IMR-90 (cell line): ENCODE results near the gene OPCML. TPM values are rescaled to one million over a fixed set of nuclear protein-coding genes. Genes with fewer than 3 reads are reported as not detected.

Source experiments
- ATAC-seq: fragments of 200-7000 bp; cut with Tn5 transposase; 2 replicates; pipeline ENCODE4 v1.9.1; 2020; ENCODE audit warnings: low read depth, mild to moderate bottlenecking, moderate library complexity
- BruUV-seq: library from RNA; stranded (reverse); fragments of 400-500 nt; replicated peaks from 2 replicates; lab custom pipeline; 2021; lab: Mats Ljungman, UMichigan
- CTCF ChIA-PET: fragments of 300-600 bp; formaldehyde crosslinking; extraction: SDS; loops from one replicate; lab custom pipeline; 2021; ENCODE audit warnings: antibody characterized with exemption; lab: Yijun Ruan, JAX
- POLR2A ChIA-PET: fragments of 300-600 bp; sonication (Branson Sonifier 250); formaldehyde crosslinking; loops from one replicate; lab custom pipeline; 2022; ENCODE audit warnings: antibody characterized with exemption; ENCODE audit not compliant: unreplicated experiment; lab: Charles Lee
- DNase-seq: peaks from one replicate; pipeline ENCODE4 v3.0.0; 2013
- H2AFZ ChIP-seq: replicated peaks from 2 replicates; pipeline ENCODE3; 2013; ENCODE audit warnings: low read length, mild to moderate bottlenecking; ENCODE audit not compliant: poor library complexity
- H2AK5ac ChIP-seq: 2 replicates; pipeline ENCODE4 v1.6.1; 2013; ENCODE audit warnings: low read depth, low read length, inconsistent platforms
- H2AK9ac ChIP-seq: replicated peaks from 2 replicates; pipeline ENCODE3; 2013; ENCODE audit warnings: mild to moderate bottlenecking, low read depth, low read length, moderate library complexity; ENCODE audit not compliant: poor library complexity
- H2BK120ac ChIP-seq: 2 replicates; pipeline ENCODE4 v1.6.1; 2013; ENCODE audit warnings: low read depth, low read length, inconsistent platforms
- H2BK15ac ChIP-seq: 3 replicates; pipeline ENCODE4 v1.6.1; 2013; ENCODE audit warnings: low read depth, low read length, inconsistent platforms
- H2BK20ac ChIP-seq: 2 replicates; pipeline ENCODE4 v1.6.1; 2013; ENCODE audit warnings: low read depth, mild to moderate bottlenecking, inconsistent platforms, low read length, moderate library complexity
- H2BK5ac ChIP-seq: 2 replicates; pipeline ENCODE4 v1.6.1; 2013; ENCODE audit warnings: mild to moderate bottlenecking, low read depth, low read length, inconsistent platforms; ENCODE audit not compliant: poor library complexity, severe bottlenecking
- H3K14ac ChIP-seq: replicated peaks from 2 replicates; pipeline ENCODE4 v1.6.1; 2013; ENCODE audit warnings: low read depth, low read length, inconsistent platforms
- H3K18ac ChIP-seq: 2 replicates; pipeline ENCODE4 v1.6.1; 2013; ENCODE audit warnings: low read depth, low read length, control low read depth
- H3K23ac ChIP-seq: 2 replicates; pipeline ENCODE4 v1.6.1; 2013; ENCODE audit warnings: low read depth, low read length, inconsistent platforms
- H3K27ac ChIP-seq: 2 replicates; pipeline ENCODE4 v1.5.1; 2013; ENCODE audit warnings: mild to moderate bottlenecking, control low read depth, low read length; ENCODE audit not compliant: insufficient read depth
- H3K27me3 ChIP-seq: 2 replicates; pipeline ENCODE4 v1.6.1; 2013; ENCODE audit warnings: low read length; ENCODE audit not compliant: control insufficient read depth, insufficient read depth
- H3K36me3 ChIP-seq: 2 replicates; pipeline ENCODE4 v1.6.1; 2013; ENCODE audit warnings: low read length, mixed read lengths; ENCODE audit not compliant: control insufficient read depth, insufficient read depth
- H3K4ac ChIP-seq: 2 replicates; pipeline ENCODE4 v1.6.1; 2013; ENCODE audit warnings: low read depth, low read length, inconsistent platforms
- H3K4me1 ChIP-seq: 2 replicates; pipeline ENCODE4 v1.6.1; 2013; ENCODE audit warnings: low read length, mixed read lengths; ENCODE audit not compliant: control insufficient read depth, insufficient read depth
- H3K4me2 ChIP-seq: 2 replicates; pipeline ENCODE4 v1.6.1; 2013; ENCODE audit warnings: low read depth, mild to moderate bottlenecking, control low read depth, low read length, moderate library complexity
- H3K4me3 ChIP-seq: 2 replicates; pipeline ENCODE4 v1.5.1; 2013; ENCODE audit warnings: low read depth, mild to moderate bottlenecking, control low read depth, low read length, moderate library complexity; ENCODE audit not compliant: insufficient read depth
- H3K56ac ChIP-seq: 2 replicates; pipeline ENCODE4 v1.6.1; 2013; ENCODE audit warnings: low read length, inconsistent platforms; ENCODE audit not compliant: insufficient read depth; ENCODE audit errors: extremely low read depth
- H3K79me1 ChIP-seq, 2 experiments: 2 replicates each; pipeline ENCODE4 v1.6.1; 2013; ENCODE audit warnings: low read length in 2 of 2, inconsistent platforms in 1 of 2, low read depth in 1 of 2
- H3K9ac ChIP-seq: 2 replicates; pipeline ENCODE4 v1.6.1; 2013; ENCODE audit warnings: low read depth, low read length, control low read depth
- H3K9me1 ChIP-seq: 2 replicates; pipeline ENCODE4 v1.6.1; 2013; ENCODE audit warnings: low read length, inconsistent platforms; ENCODE audit not compliant: insufficient read depth
- H3K9me3 ChIP-seq: 2 replicates; pipeline ENCODE4 v1.6.1; 2013; ENCODE audit warnings: low read length; ENCODE audit not compliant: control insufficient read depth, insufficient read depth
- H4K20me1 ChIP-seq: 2 replicates; pipeline ENCODE4 v1.6.1; 2013; ENCODE audit warnings: low read length, inconsistent platforms; ENCODE audit not compliant: insufficient read depth
- H4K5ac ChIP-seq: 2 replicates; pipeline ENCODE4 v1.6.1; 2013; ENCODE audit warnings: mild to moderate bottlenecking, low read depth, low read length, control low read depth
- H4K8ac ChIP-seq, 2 experiments: 2 replicates each; pipeline ENCODE4 v1.6.1; 2013; ENCODE audit warnings: low read depth in 2 of 2, low read length in 2 of 2, control low read depth in 1 of 2, inconsistent platforms in 1 of 2
- H4K91ac ChIP-seq: 2 replicates; pipeline ENCODE4 v1.6.1; 2013; ENCODE audit warnings: low read depth, low read length, inconsistent platforms; ENCODE audit not compliant: insufficient read depth
- BHLHE40 ChIP-seq: fragments of 150-350 bp; IDR thresholded peaks from 2 replicates; pipeline ENCODE4 v1.6.1; 2016; ENCODE audit warnings: mild to moderate bottlenecking, low read depth, low read length
- CEBPB ChIP-seq: IDR thresholded peaks from 2 replicates; pipeline ENCODE4 v1.6.1; 2012; ENCODE audit warnings: low read depth, low read length, improper control_type of control experiment
- CTCF ChIP-seq: conservative IDR thresholded peaks from 2 replicates; pipeline ENCODE4 v1.5.1; 2012; ENCODE audit warnings: mild to moderate bottlenecking, low read depth, low read length, improper control_type of control experiment
- ELK1 ChIP-seq: fragments of 150-350 bp; IDR thresholded peaks from 2 replicates; pipeline ENCODE4 v1.6.1; 2016; ENCODE audit warnings: low read depth, mild to moderate bottlenecking, low read length, moderate library complexity, borderline replicate concordance
- FOS ChIP-seq: fragments of 150-350 bp; IDR thresholded peaks from 2 replicates; pipeline ENCODE4 v1.6.1; 2016; ENCODE audit warnings: low read depth, low read length
- MAFK ChIP-seq: IDR thresholded peaks from 2 replicates; pipeline ENCODE4 v1.6.1; 2012; ENCODE audit warnings: low read depth, low read length, improper control_type of control experiment
- MAZ ChIP-seq: IDR thresholded peaks from 2 replicates; pipeline ENCODE4 v1.6.1; 2012; ENCODE audit warnings: low read depth, mild to moderate bottlenecking, low read length, improper control_type of control experiment, moderate library complexity, borderline replicate concordance
- MXI1 ChIP-seq: IDR thresholded peaks from 2 replicates; pipeline ENCODE4 v1.6.1; 2012; ENCODE audit warnings: low read depth, mild to moderate bottlenecking, low read length, moderate library complexity, borderline replicate concordance
- NFE2L2 ChIP-seq: fragments of 150-350 bp; IDR thresholded peaks from 2 replicates; pipeline ENCODE4 v1.6.1; 2016; ENCODE audit warnings: low read depth, mild to moderate bottlenecking, low read length
- POLR2A ChIP-seq: IDR thresholded peaks from 2 replicates; pipeline ENCODE4 v1.6.1; 2012; ENCODE audit warnings: mild to moderate bottlenecking, low read depth, low read length
- RAD21 ChIP-seq: IDR thresholded peaks from 2 replicates; pipeline ENCODE4 v1.6.1; 2012; ENCODE audit warnings: low read length, improper control_type of control experiment
- RFX5 ChIP-seq: IDR thresholded peaks from 2 replicates; pipeline ENCODE4 v1.8.0; 2012; ENCODE audit warnings: low read depth, mild to moderate bottlenecking, low read length, moderate library complexity
- SMC3 ChIP-seq: fragments of 150-350 bp; IDR thresholded peaks from 2 replicates; pipeline ENCODE4 v1.6.1; 2016; ENCODE audit warnings: low read depth, mild to moderate bottlenecking, antibody characterized with exemption, low read length, moderate library complexity
- USF2 ChIP-seq: fragments of 150-350 bp; IDR thresholded peaks from 2 replicates; pipeline ENCODE4 v1.6.1; 2017; ENCODE audit warnings: mild to moderate bottlenecking, antibody characterized with exemption, low read length, low read depth
- WGBS, 2 experiments: methylation state at CpG; one replicate each; pipeline versions ENCODE4 v1.1.5 to v1.1.7; 2013; ENCODE audit warnings: missing lambda C conversion rate in 2 of 2; ENCODE audit not compliant: insufficient read length in 1 of 2; ENCODE audit errors: extremely low coverage in 2 of 2; 5-methylcytosine and 5-hydroxymethylcytosine counted together
- dilution Hi-C: fragments of 300-500 bp; cut with HindIII; formaldehyde crosslinking; loops from one replicate; pipeline ENCODE4 v1.14.3; 2018; ENCODE audit warnings: low sequenced_read_pairs; ENCODE audit not compliant: unreplicated experiment
- in situ Hi-C: fragments of 300-500 bp; cut with MboI; formaldehyde crosslinking; loops from 3 replicates; pipeline ENCODE4 v1.14.3; 2019; ENCODE audit warnings: low sequenced_read_pairs, inconsistent platforms, mixed read lengths
- intact Hi-C: fragments of 100-400 bp; cut with micrococcal nuclease; formaldehyde crosslinking; loops from 2 replicates; pipeline ENCODE4 v1.10.0; 2022
- polyA plus RNA-seq, 3 experiments: library from polyadenylated mRNA; depleted of rRNA; stranded (reverse); fragments of >200 nt; gene quantifications; 2 replicates each; pipeline ENCODE4 v1.2.3, GENCODE V29; 2012; ENCODE audit warnings: low replicate concordance in 1 of 3
- total RNA-seq: library from RNA; depleted of rRNA; stranded (reverse); fragments of >200 nt; gene quantifications from 2 replicates; pipeline ENCODE4 v1.2.3, GENCODE V29; 2012

Gene OPCML
- total and polyA plus RNA-seq, 2 of the 4 experiments (the other 2 are of a cell fraction): under 0.01 to 2.6 TPM

GRCh38 chr11:133500936-133501335, 31.4 kb downstream of the OPCML start:
- Histone ChIP-seq H3K9me3 (peaks cover 43% of the 10 kb centered on the region), H3K27me3 (no peaks in the 10 kb centered on the region), H3K79me1 (no peaks in the 10 kb centered on the region), H3K36me3 (no peaks in the 10 kb centered on the region), H3K4ac (no peak overlapping the region), H3K14ac (no peak overlapping the region), H3K4me1 (no peaks in the 10 kb centered on the region), H2BK5ac (no peak overlapping the region), H3K4me3 (no peak overlapping the region), H2AFZ (no peak overlapping the region), H3K4me2 (no peak overlapping the region), H4K8ac (no peak overlapping the region), H3K56ac (no peak overlapping the region), H3K9me1 (no peaks in the 10 kb centered on the region), H3K23ac (no peak overlapping the region), H2BK15ac (no peak overlapping the region), H4K20me1 (no peaks in the 10 kb centered on the region), H3K18ac (no peak overlapping the region), H3K9ac (no peak overlapping the region), H2AK5ac (no peak overlapping the region), H4K91ac (no peak overlapping the region), H3K27ac (no peak overlapping the region), H2AK9ac (no peak overlapping the region), H2BK120ac (no peak overlapping the region), H2BK20ac (no peak overlapping the region), H4K5ac (no peak overlapping the region)
- in situ Hi-C loops (no loop called here), intact Hi-C loops (no loop called here), dilution Hi-C loops (no loop called here)
- CTCF ChIA-PET: no interaction called here
- POLR2A ChIA-PET: no interaction called here
- WGBS, 2 experiments: 17% methylated on average over 1 of the region's 11 CpGs; no CpG with 5 or more reads in 1 of the 2 experiments
- no peak for TF ChIP-seq RAD21
- TF ChIP-seq NFE2L2: no peak
- TF ChIP-seq USF2: no peak
- no peak for TF ChIP-seq ELK1
- no peak for TF ChIP-seq CTCF
- no peak for TF ChIP-seq MAFK
- TF ChIP-seq CEBPB: no peak
- TF ChIP-seq MXI1: no peak
- no peak for TF ChIP-seq SMC3
- no peak for TF ChIP-seq MAZ
- TF ChIP-seq BHLHE40: no peak
- no peak for TF ChIP-seq POLR2A
- no peak for TF ChIP-seq RFX5
- TF ChIP-seq FOS: no peak
- DNase-seq: no peak
- ATAC-seq: no peak
- no TSS peak for BruUV-seq
